ENCODE measurements around the gene TAF4. TPM values are rescaled to one million over a fixed set of nuclear protein-coding genes. Genes with fewer than 3 reads are reported as not detected.
A peak's percentile ranks its signal among the peaks of the same experiment; 100 is the strongest.

The TAF4 gene
- total RNA-seq, 4 donors from 2014 or later, result 13.9 to 22.0 (median 18.6) TPM

- WGBS, 2 donors, result 77 to 86% methylated on average over 9 of the region's 9 CpGs
- H3K4me1 ChIP-seq, result peaks cover 5 to 8% of the 10 kb centered on the region in 2 donors
- intact Hi-C loops (cut with DNase I), result no loop called here
These were observed 38.6 kb downstream of the TAF4 start for GRCh38 chr20:62027116-62027515.

DNA sequence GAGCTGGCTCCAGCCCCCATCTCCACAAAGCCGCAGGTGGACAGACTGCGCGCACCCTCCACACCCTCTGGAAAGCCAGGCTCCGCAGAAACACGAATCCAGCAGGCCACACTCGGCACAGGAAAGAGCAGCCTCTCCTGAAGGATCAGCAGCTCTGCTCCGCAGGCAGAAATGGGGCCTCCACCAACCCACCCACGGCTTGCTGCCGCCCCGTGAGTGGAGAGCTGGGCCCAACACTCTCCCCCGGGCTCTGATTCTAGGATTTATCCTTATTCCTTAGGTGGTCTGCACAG lies 39.2 kb downstream of the TAF4 start:
- peaks cover 5 to 8% of the 10 kb centered on the region in 2 donors for H3K4me1 ChIP-seq
- WGBS, 2 donors, result 83 to 88% methylated on average over 9 to 11 of the region's 11 CpGs
- H3K36me3 ChIP-seq, result no peaks in the 10 kb centered on the region
- no peak overlapping the region for H3K27ac ChIP-seq
- H3K27me3 ChIP-seq, result no peaks in the 10 kb centered on the region
- intact Hi-C loops (cut with DNase I), result no loop called here
- no peaks in the 10 kb centered on the region for H3K9me3 ChIP-seq
- H3K4me3 ChIP-seq (replicated peaks in 1 of 3), result no peak overlapping the region
- DNase-seq, result no peak
- TF ChIP-seq POLR2A (IDR thresholded peaks at IDR 0.05), result no peak
- TF ChIP-seq, protein P1, sequence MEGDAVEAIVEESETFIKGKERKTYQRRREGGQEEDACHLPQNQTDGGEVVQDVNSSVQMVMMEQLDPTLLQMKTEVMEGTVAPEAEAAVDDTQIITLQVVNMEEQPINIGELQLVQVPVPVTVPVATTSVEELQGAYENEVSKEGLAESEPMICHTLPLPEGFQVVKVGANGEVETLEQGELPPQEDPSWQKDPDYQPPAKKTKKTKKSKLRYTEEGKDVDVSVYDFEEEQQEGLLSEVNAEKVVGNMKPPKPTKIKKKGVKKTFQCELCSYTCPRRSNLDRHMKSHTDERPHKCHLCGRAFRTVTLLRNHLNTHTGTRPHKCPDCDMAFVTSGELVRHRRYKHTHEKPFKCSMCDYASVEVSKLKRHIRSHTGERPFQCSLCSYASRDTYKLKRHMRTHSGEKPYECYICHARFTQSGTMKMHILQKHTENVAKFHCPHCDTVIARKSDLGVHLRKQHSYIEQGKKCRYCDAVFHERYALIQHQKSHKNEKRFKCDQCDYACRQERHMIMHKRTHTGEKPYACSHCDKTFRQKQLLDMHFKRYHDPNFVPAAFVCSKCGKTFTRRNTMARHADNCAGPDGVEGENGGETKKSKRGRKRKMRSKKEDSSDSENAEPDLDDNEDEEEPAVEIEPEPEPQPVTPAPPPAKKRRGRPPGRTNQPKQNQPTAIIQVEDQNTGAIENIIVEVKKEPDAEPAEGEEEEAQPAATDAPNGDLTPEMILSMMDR (IDR thresholded peaks at IDR 0.05), result no peak

More at GRCh38 chr20:62027116-62027515, 38.6 kb downstream of the TAF4 start:
- Histone ChIP-seq H3K9me3 (no peaks in the 10 kb centered on the region), H3K4me3 (replicated peaks in 1 of 3) (no peak overlapping the region), H3K27ac (no peak overlapping the region), H3K27me3 (no peaks in the 10 kb centered on the region), H3K36me3 (no peaks in the 10 kb centered on the region)
- DNase-seq, result no peak
- TF ChIP-seq, protein P1 (IDR thresholded peaks at IDR 0.05), result no peak

DNA sequence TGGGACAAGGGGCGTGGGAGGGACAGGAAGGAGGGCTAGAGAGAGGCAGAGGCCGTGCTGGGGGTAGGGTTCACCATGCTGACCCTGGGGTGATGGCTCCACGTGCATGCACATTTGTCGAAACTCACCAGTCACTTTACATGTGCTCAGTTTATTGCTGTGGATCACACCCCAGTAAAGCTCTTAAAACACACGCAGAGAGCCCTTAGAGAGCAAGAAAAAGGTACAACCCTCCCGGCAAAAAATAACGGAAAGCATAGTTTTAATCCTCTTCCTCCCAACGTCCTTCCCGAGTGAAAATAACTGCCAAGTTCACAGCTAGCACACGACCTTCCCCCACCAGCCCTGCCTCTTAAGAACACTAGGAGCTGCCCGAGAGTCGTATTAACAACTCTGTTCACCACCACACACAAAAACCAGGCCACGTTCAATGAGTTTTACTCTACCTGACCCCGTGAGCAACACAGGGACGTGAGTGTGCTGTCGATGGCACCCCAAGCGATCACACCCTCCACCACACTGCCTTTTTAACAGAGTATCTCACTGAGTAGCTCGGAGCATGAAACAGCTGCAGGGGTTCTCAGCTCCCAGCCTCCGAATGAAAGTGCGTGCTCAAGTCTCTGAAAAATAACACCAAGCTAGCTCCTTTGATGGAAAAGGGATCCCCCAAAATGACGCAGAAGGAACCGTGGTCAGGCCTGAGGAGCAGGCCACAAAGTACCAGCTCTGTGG lies 39.7 kb downstream of the TAF4 start:
- WGBS, 2 donors, result 32 to 33% methylated on average over 22 of the region's 22 CpGs
- intact Hi-C loops (cut with DNase I), result no loop called here
- peak; percentile 48 to 50 for DNase-seq
- no peaks in the 10 kb centered on the region for H3K9me3 ChIP-seq
- peaks cover 5 to 12% of the 10 kb centered on the region in 2 donors for H3K4me1 ChIP-seq
- no peak overlapping the region for H3K27ac ChIP-seq
- no peaks in the 10 kb centered on the region for H3K27me3 ChIP-seq
- no peak for TF ChIP-seq POLR2A (IDR thresholded peaks at IDR 0.05)
- TF ChIP-seq, protein P1 (IDR thresholded peaks at IDR 0.05), result peak in 4 of 6 experiments; percentile 35 to 60 (median 52)
- H3K4me3 ChIP-seq (replicated peaks in 1 of 3), result no peak overlapping the region
- no peaks in the 10 kb centered on the region for H3K36me3 ChIP-seq

- no peak for DNase-seq
- Histone ChIP-seq H3K27me3 (no peaks in the 10 kb centered on the region), H3K4me1 (peaks cover 5 to 12% of the 10 kb centered on the region in 2 donors), H3K36me3 (no peaks in the 10 kb centered on the region), H3K9me3 (no peaks in the 10 kb centered on the region), H3K4me3 (replicated peaks in 1 of 3) (no peak overlapping the region), H3K27ac (no peak overlapping the region)
- WGBS, 2 donors, result 69 to 74% methylated on average over 8 of the region's 8 CpGs
- TF ChIP-seq, protein P1 (IDR thresholded peaks at IDR 0.05), result no peak
- TF ChIP-seq POLR2A (IDR thresholded peaks at IDR 0.05), result no peak
- intact Hi-C loops (cut with DNase I), result no loop called here
These were observed 40.3 kb downstream of the TAF4 start for GRCh38 chr20:62025394-62025793.

DNA sequence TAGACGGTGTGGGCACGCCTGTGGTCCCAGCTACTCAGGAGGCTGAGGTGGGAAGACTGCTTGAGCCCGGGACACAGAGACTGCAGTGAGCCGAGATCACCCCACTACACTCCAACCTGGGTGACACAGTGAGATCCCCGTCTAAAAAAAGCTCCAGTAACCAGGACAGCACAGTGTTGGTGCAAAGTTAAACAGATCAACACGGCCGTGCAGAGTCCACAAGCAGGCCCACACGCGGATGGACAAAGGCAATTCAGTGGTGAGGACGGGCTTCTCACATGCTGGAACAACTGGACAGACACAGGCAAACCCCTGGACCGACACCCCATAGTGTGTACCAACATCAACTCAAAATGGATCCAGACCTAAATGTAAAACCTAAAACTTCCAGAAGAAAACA lies 41.7 kb downstream of the TAF4 start:
- Histone ChIP-seq H3K4me3 (replicated peaks in 1 of 3) (no peak overlapping the region), H3K4me1 (peaks cover 5 to 12% of the 10 kb centered on the region in 2 donors), H3K27ac (no peak overlapping the region), H3K36me3 (no peaks in the 10 kb centered on the region), H3K27me3 (no peaks in the 10 kb centered on the region), H3K9me3 (no peaks in the 10 kb centered on the region)
- 94 to 95% methylated on average over 11 of the region's 11 CpGs for WGBS, 2 donors
- no peak for DNase-seq
- TF ChIP-seq, protein P1 (IDR thresholded peaks at IDR 0.05), result no peak
- no peak for TF ChIP-seq POLR2A (IDR thresholded peaks at IDR 0.05)
- intact Hi-C loops (cut with DNase I), result no loop called here

Data from thyroid gland (tissue), 4 donors.